Hematopoietic multipotent progenitor cell treated with erythropoietin and hydrocortisone succinate and interleukin-3 and kit ligand, for 6 days (in vitro differentiated cells): ENCODE results near the gene NR2F2.

ENCODE experiments used
- DNase-seq: peaks from one replicate; pipeline ENCODE4 v3.0.0-alpha.2; 2015

NR2F2 gene

DNA sequence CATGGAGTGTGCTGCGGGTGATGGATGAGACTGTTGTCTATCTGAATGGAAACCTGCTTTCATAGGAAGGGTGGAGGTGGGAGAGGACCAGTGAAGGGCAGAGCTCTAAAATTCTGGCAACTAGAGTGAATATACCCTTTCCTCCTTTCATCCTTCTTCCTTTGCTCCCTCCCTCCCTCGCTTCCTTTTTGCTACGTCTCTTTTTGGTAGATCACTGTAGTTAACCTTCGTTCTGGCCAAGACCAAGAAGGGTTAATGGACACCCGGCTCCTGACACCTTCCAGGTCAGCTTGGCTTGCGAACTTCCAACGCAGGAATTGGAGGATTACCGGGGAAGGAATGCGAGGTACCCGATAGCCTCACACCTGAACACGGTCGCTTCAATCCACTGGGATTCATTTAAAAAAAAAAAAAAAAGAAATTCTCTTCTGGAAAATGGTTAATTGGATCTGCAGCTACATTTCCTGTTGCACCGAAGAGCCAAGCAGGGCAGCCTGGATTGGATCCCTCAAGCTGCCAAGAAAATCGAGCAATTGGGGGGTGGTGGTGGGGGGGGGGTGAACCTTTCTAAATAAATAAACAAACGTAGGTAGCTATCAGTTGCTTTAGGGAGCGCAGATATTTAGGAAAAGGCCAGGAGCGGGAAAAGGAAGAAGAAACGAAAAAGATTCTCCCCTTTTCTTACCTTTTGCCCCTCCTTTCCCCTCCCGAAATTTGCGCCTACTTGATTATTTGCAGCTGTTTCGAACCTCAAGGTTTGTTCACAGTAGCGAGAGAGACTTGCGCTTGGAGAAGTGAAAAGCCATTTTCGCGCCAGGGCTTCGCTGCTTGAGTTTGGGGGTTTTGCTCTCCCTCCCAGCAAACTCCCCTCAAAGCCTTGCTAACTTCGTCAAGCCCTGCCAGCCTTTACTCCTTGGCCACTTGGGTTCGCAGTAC lies 9.5 kb upstream of the NR2F2 start:
- DNase-seq: no peak

DNA sequence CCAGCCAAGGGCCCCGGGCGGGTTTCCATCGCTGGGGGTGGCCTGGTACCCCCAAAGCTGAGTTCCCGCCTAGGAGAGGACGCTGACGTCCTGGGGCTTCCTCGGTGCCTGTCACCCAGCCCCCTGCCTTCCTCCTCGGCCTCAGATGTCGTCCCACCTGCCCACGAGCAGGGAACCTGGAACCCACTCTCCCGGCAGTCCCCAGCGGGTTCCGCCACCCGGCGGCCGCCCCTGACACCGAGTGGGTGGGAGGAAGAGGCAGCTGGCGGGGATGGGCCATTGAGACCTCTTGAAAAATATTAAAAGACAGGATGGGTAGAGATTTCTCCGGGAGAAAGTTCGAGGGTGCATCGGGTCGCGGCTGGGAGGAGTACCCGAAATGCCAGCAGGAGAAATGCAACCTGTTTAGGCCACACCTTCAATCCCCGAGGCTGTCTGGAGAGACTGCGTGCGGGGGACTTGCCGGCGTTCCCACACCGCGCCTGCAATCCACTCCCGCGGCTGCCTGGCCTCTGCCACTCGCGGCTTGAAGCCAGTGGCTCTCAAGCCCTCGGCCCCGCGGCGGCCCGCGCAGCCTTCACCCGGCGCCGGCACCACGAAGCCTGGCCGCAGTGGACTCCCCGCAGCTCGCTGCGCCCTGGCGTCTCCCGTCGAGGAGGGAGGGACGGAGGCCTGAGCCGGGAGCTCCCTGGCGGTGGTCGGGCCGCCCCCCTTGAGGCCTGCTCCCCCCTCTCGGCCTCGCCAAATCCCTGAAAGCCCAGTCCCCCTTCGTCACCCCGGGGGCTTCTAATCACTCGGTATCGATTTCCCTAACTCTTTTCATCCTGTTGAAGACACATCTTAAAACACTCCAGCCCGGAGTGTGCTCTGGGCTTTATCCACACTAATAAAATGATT lies 8.6 kb upstream of the NR2F2 start:
- DNase-seq: no peak

DNA sequence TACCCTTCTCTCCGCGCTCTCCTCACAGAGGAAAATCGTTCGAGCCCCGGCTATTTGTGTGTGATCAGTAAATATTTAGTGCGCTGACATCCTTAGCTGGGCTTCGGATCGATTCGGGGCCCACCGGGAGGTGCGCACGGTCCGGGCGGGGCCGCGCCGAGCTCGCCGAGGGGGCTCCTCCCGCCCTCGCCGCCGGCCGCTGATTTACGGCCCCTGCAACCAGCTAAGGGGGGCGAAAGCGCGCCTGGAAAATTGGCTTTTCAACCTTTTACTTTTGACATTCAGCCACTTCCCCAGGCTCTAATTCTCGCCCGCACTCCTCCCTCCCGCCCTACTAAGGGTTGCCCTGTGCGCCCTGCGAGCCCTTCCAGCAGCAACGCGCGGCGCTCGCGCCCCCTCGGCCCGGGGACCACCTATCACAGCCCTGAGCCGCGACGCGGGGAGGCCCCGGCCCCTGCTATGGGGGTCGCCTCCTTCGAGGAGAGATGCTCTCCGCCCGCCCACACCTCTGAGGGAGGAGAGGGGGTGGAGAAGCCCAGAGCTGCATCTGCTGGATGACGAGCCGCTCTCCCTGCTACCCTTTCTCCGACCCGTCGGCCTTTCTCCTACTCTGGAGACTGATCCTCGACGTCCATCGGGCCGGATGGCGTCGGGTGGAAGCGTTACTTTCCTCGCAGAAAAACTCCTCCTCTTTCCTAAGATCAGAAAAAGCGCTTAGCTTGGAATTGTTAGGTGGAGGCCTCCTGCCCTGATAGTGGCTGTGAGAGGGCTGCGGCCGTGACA lies 7.8 kb upstream of the NR2F2 start:
- DNase-seq: no peak

DNA sequence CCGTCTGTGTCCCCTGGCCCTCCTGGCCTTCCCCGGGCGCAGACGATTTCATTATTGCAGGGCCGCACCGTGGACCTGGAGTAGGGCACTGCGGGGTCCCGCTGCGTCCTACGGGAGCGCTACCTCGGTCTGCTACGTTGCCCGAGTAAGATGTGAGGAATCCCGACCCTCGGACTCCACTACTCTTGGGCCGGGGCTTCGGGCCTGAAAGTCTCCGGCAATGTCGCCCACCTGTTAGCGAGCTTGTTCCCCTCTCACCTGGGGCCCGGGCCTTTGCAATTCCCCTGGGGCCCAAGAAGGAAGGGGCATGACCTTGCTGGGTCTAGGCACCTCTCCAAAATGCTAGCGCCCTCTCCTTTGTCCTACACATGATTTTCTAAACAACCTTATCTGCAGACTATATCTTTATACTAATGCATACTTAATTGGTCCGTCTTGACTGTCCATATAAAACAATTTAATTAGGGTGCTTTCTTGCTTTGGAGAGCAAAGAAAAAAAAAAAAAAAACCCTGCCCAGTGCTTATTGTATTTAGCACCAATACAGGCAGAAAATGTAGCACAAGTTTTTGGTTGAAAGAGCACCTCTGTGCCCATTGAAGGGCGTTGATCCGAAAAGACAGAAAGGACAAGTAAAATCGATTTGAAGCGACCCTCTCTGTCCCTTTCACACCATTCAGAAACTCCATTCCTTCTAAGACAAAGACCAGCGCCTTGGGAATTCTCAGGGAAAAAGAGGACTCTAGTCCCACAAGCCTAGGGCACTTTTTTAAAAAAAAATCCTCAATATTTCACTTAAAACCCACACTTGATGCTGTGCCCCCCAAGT lies 7.0 kb upstream of the NR2F2 start:
- no peak for DNase-seq

DNA sequence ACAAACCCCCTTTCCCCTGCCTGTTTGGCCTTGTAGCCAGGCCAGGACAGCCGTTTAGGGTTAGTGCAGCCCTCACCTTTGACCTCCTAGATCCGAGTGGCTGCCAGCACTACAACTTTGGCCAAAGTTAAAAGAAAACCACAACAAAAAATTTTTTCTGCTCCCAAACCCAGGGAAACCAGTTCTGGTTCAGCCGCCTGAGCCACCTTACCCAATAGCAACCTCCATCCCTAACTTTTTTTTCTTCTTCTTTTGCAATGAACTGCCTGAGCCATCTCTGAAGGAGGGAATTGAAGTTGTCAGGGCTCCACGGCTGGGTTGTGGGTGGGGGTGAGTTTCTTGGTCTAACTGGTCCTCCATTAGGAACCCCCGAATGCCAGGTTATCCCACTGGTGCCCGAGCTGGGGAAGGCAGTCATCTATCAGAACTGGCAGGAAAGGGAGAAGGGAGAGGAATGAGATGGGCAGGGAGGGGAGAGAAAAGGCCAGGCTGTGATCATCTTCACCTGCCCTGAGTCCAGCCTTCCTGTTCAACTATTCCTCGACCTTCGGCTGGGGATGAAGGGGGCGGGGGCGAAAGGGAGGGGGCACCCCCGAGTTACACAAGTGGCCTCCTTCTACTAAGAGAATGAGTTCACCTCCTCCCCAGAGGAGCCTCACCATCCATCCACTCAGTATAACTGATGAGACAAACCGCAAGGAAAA lies 6.2 kb upstream of the NR2F2 start:
- DNase-seq: no peak

DNA sequence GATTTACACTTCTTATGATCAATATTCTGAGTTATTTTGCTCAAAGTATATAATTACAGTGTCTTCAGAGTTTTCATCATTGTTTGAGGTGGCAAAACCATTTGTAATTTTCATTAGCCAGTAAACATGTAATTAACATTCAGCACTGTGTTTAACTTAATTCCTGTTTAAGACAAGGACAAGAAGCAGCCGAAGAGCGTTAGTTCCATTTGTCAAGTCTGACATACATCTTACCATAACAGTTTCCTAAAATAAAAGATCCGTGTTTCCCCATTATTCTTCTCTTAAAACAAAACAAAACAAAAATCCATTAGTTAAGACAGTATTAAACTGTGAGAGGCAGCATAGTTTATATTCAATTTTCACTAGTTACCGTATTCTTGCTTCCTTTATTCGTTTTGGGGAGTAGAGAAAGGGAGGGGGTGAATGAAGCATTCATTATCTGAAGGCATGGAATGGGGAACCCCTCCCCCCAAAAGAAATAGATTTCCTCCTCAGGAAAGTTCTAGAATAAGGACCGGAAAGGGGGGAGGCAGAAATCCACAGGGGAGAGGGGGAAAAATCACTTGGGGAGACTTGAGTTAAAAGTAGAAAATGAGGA lies 5.5 kb upstream of the NR2F2 start:
- no peak for DNase-seq

DNA sequence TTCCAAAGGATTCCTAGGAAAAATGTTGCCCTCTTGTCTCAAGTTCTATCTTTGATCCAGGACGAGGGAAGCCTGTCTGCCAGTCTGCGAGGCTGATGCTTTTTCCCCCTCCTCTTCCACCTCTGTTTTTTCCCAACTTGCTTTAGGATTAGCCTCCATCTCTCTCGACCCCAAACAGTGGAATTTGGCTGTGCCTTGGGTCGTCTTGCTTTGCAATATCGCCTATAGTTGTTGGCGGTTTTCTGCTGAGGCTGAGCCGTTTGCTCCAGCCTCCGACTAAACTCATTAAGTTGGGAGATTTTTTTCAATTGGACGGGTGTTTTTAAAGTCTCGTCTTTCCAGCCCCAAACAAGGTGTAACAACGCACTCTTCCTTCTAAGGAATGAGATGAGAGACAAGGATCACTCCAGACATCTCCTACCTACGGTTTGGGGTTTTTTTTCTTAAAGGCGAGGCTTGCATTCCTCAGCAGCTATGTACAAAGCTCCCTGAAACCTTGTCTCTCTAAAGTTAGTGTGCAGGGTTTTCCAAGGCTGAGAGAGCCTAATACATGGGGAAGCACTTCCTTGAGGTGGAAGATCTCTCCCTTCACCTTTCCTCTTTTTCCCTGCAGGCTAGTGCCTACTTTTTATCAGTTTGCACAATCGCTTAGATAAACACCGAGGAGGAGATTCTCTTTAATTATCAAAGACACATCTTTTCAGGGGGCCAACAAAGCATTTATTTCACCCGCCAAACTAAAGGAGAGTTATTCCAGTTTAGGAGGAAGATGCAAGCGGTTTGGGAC lies 4.8 kb upstream of the NR2F2 start:
- DNase-seq: no peak

DNA sequence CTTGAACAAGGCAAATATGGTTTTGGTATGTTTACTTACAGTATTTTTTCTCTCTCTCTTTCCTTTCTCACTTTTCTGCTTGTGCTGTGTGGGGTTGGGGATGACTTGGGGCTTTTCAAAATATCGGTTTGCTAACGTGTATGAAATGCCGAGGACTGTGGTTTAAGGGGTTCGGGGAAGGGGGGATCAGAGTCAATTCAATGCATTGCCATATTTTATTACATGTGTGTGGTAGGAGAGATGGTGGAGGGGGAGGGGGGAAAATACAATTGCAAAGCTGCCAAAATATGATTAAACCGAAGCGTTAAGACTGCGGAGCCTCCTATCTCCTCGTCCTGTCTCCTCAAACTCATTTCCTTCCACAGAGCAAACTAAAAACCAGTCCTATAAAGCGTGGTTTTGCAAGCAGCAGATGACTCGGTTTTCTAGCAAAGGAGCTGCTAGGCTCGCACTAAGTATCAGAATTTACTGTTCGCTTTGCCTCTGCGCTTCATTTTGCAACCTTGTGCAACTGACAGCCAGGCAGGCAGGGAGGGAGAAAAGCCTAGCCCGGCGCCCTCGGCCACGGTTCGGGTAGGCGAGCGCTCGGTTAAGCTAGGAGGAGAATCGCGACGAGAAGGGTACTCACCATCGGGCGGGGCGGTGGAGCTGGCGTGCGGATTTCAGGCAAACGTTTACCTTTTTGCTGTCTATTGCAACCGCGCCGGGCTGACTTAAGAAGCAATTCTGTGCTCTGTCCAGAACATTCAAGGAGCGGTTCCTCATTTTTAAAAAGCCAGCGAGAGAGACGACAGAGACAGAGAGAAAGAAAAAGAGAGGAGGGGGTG lies 4.0 kb upstream of the NR2F2 start:
- no peak for DNase-seq

DNA sequence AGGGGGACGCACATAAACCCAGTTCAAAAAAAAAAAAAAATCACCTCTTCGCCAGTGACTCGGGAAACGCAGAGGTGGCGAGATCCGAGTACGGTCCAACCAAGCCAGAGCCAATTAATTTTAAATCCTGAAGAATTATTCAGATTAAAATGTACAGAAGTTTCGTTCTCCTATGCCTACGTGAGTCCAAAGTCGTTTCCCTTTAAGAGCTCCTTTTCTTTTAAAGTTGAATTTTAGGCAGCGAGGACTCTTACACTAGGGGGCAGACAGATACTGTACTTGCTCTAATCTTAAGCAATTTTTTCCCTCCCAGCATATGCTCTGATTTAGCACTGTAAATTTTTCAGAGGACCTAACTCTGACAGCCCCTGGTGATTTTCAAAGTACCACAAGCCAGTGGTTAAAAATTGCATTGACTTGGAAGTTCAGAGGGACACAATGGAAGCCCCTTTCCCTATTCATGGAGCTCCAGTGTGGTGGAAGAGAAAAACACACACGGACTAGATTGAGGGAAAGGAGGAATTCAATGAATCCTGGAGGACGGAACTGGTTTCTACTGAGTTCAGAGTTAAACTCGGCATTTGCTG lies 3.3 kb upstream of the NR2F2 start:
- DNase-seq: peak; percentile 75

DNA sequence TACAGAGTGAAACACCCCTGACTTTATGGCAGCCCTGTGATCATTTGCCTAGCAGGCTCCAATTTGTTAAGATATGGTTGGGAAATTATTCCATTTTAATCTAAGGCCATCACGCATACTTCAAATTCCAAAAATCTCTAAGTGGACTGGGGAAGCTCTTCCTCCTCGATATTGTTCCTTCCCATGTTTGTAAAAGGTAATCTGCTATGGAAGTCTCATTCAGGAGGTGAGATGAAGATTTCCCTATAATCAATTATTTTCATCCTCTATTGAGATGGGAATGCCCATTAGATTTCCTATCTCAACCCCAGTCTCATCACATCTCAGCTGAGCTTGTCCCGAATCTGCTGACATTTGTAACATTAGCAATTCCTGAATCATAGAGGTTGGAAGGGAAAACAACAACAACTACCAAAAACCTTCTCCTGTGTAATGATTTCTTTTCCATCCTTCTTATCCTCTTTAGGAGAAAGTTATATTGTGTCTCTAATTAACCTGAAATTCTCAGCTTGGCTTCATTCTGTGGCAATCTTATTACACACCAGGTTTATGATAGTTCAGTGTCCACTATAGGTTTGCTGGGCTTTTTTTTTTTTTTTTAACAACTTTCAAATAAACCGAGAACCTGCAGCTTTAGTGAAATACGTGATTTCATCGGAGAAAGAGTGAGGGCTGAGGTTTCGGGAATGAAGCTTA lies 2.2 kb upstream of the NR2F2 start:
- no peak for DNase-seq

DNA sequence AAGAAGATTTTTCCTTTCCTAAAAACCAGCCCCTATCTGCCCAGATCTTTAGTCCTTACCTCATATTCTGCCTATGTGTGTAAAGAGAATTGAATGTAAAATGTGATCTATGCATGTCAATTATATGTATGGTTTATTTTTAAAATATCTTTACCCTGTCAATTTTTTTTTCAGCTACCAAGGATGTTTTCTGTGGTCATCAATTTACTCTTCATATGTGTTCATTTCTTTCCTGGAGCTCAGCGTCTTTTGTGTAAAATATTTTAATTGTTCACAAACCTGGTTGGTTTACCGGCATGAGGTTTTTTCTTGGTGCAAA lies 1.7 kb upstream of the NR2F2 start:
- no peak for DNase-seq

DNA sequence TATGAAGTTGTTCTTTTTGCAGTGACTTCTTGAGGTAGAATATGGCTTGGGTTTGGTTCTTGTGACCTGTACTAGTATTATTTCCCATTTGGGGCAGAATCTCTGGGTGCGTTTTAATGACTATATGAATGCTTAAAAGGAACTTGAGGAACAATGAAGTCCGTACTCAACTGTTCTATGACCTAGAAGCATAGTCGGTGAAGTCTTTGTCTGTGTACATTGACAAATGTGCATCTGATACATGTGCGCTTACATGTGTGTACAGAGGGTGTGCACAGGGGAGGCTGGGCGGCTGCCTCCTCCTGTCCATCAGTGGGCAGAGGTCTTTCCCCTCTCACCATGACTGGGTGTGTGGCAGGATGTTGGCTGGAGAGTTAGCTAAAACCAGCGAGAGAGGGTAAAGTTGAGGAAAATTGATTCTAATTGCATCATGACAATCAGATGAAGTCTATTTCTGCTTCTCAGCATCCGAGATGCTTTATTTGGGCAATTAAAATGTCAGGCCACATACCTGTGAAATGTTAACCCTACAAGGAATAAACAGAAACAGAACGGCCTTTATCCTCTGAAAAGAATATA lies 1.0 kb upstream of the NR2F2 start:
- no peak for DNase-seq

DNA sequence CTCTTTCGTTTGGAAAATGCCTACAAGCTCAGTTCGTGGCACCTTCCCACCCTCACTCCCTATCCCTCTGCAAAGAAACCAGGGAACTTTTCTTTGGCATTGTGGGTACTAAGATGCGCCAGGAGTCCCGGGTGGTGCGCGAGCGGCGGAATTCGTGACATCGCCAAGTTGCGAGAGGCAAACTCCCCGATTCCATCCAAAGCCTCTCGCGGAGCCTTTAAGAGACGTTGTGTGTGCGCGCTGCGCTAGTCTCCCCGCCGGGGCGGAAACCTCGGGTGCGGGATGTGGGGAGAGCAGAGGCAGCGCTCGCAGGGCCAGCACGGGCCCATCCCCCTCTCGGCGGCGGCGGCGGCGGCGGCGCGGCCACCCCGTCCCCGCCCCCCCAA lies 443 bp upstream of the NR2F2 start:
- peak; percentile 18 for DNase-seq

DNA sequence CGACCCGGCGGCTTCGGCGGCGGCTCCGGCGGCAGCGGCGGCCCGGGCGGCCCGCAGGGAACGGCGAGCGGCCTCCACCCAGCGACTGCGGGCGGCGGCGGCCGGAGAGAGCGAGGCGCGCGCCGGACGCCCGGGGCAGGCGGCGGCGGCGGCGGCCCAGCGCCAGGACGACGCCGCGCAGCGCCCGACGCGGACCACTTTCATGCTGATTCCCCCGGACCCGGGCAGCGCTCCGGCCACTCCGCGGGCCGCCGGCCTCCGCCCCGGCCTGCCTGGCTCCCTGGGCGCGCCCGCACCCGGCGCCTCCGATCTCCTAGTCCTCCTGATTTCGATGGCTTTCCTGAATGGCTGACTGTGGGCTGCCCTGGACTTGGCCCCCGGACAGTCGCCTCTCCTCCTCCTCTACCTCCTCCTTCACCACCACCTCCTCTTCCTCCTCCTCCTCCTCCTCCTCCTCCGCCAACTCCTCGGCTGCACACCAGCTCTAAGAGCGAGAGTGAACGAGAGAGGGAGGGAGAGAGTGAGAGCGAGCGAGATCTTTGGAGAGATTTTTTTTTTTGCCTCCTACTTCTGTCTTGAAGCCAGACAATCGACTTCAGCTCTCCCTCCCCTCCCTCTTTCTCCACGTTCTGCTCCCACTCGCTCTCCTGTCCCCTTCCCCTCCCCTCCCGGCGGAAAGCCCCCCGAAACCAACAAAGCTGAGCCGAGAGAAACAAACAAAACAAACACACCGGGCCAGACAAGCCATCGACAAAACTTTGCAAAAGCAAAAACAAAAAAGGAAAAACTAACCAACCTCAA lies 844 bp downstream of the NR2F2 start:
- DNase-seq: no peak

DNA sequence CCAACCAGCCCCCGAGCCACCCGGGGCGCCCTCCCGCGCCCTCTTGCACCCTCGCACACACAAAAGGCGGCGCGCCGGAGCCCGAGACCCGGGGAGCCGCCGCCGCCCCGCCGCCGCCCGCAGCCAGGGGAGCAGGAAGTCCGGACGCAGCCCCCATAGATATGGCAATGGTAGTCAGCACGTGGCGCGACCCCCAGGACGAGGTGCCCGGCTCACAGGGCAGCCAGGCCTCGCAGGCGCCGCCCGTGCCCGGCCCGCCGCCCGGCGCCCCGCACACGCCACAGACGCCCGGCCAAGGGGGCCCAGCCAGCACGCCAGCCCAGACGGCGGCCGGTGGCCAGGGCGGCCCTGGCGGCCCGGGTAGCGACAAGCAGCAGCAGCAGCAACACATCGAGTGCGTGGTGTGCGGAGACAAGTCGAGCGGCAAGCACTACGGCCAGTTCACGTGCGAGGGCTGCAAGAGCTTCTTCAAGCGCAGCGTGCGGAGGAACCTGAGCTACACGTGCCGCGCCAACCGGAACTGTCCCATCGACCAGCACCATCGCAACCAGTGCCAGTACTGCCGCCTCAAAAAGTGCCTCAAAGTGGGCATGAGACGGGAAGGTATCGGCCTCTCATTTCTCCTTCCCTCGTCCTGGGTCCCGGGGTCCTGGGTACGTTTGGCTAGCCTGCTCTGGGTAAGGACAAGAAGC lies 1.6 kb downstream of the NR2F2 start:
- no peak for DNase-seq

DNA sequence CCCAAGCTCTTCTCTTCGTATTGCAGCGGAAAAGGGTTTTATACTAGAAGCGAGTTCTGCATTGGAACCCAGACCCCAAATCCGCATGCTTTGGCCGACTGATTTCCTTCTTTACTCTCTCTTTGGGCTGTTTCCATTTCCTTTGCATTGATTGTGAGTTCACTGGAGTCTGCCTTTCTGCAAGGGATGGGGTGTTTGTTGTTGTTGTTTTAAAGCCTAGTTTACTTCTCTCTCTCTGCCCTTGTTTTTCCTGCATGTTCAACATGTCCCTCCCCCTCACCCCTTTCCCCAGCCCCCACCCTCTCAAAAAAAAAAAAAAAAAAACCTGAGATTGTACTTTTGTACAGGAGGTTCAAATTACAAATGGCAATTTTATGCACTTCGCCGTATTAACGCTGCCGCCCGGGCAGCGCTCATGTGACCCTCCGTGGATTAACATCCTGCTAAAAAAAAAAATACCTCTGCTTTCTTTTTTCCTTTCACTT lies 2.2 kb downstream of the NR2F2 start:
- DNase-seq: no peak
